Ishikawa (cell line): ENCODE results near the gene HMMR.

Source experiments
- CEBPB ChIP-seq: IDR thresholded peaks from 2 replicates; pipeline ENCODE4 v1.6.1; 2012
- CREB1 ChIP-seq: IDR thresholded peaks from 2 replicates; pipeline ENCODE4 v1.6.1; 2012; ENCODE audit warnings: low read depth
- EGR1 ChIP-seq: IDR thresholded peaks from 2 replicates; pipeline ENCODE4 v1.6.1; 2012
- EP300 ChIP-seq: IDR thresholded peaks from 2 replicates; pipeline ENCODE4 v1.6.1; 2012; ENCODE audit warnings: borderline replicate concordance
- FOXM1 ChIP-seq: IDR thresholded peaks from 2 replicates; pipeline ENCODE4 v1.6.1; 2012; ENCODE audit warnings: low read depth, borderline replicate concordance
- MAX ChIP-seq: IDR thresholded peaks from 2 replicates; pipeline ENCODE4 v1.6.1; 2012
- NFIC ChIP-seq: IDR thresholded peaks from 2 replicates; pipeline ENCODE4 v1.6.1; 2012
- RAD21 ChIP-seq: IDR thresholded peaks from 2 replicates; pipeline ENCODE4 v1.6.1; 2012; ENCODE audit warnings: low read depth
- TAF1 ChIP-seq: IDR thresholded peaks from 2 replicates; pipeline ENCODE4 v1.6.1; 2012; ENCODE audit warnings: low read depth, mild to moderate bottlenecking
- TCF12 ChIP-seq: IDR thresholded peaks from 2 replicates; pipeline ENCODE4 v1.6.1; 2012; ENCODE audit warnings: low read depth
- YY1 ChIP-seq: IDR thresholded peaks from 2 replicates; pipeline ENCODE4 v1.6.1; 2012; ENCODE audit warnings: low read depth
- ZBTB7A ChIP-seq: IDR thresholded peaks from 2 replicates; pipeline ENCODE4 v1.6.1; 2012; ENCODE audit warnings: low read depth
- TF ChIP-seq, protein P1 (sequence below): IDR thresholded peaks from 2 replicates; pipeline ENCODE4 v1.6.1; 2012; ENCODE audit warnings: low read depth, mild to moderate bottlenecking
- TF ChIP-seq, protein P2 (sequence below): IDR thresholded peaks from 2 replicates; pipeline ENCODE4 v1.6.1; 2012

DNA sequence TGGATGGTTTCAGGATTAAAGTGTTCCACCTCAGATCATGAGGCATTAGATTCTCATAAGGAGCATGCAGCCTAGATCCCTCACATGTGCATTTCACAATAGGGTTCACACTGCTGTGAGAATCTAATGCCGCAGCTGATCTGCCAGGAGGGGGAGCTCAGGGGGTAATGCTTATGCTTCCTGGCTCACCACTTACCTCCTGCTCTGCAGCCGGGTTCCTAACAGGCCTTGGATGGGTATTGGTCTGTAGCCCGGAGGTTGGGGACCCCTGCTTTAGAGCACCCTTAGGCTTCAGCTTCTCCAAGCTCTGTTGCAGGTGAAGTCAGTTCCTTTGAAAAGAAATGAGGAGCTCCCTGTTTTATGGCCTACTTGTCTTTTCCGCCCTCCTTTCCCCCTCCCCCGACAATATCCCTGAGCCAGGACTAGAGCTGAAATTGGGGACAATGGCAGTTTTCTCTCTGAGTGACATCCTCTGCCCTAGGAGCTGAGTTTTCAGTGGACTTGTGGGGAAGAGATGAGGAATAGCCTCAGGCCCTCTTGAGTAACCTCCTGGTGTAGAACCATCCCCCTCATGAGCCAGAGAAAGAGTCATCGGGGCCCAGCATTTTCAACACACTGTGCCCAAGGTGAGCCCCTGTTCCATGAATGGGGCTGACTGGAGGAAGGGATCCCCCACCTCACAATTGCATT is 28.8 kb downstream of the HMMR start:
- no peak for TF ChIP-seq YY1
- TF ChIP-seq RAD21, result no peak
- no peak for TF ChIP-seq CREB1
- TF ChIP-seq EP300, result no peak
- no peak for TF ChIP-seq CEBPB
- TF ChIP-seq TAF1, result no peak
- TF ChIP-seq EGR1, result no peak
- TF ChIP-seq, protein P1, sequence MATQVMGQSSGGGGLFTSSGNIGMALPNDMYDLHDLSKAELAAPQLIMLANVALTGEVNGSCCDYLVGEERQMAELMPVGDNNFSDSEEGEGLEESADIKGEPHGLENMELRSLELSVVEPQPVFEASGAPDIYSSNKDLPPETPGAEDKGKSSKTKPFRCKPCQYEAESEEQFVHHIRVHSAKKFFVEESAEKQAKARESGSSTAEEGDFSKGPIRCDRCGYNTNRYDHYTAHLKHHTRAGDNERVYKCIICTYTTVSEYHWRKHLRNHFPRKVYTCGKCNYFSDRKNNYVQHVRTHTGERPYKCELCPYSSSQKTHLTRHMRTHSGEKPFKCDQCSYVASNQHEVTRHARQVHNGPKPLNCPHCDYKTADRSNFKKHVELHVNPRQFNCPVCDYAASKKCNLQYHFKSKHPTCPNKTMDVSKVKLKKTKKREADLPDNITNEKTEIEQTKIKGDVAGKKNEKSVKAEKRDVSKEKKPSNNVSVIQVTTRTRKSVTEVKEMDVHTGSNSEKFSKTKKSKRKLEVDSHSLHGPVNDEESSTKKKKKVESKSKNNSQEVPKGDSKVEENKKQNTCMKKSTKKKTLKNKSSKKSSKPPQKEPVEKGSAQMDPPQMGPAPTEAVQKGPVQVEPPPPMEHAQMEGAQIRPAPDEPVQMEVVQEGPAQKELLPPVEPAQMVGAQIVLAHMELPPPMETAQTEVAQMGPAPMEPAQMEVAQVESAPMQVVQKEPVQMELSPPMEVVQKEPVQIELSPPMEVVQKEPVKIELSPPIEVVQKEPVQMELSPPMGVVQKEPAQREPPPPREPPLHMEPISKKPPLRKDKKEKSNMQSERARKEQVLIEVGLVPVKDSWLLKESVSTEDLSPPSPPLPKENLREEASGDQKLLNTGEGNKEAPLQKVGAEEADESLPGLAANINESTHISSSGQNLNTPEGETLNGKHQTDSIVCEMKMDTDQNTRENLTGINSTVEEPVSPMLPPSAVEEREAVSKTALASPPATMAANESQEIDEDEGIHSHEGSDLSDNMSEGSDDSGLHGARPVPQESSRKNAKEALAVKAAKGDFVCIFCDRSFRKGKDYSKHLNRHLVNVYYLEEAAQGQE, result no peak
- TF ChIP-seq MAX, result no peak
- TF ChIP-seq, protein P2, sequence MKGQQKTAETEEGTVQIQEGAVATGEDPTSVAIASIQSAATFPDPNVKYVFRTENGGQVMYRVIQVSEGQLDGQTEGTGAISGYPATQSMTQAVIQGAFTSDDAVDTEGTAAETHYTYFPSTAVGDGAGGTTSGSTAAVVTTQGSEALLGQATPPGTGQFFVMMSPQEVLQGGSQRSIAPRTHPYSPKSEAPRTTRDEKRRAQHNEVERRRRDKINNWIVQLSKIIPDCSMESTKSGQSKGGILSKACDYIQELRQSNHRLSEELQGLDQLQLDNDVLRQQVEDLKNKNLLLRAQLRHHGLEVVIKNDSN, result no peak
- TF ChIP-seq NFIC, result no peak
- no peak for TF ChIP-seq FOXM1
- TF ChIP-seq ZBTB7A, result no peak
- TF ChIP-seq TCF12, result no peak
